SK-N-SH (cell line): ENCODE data around the gene BCL6. TPM values are rescaled to one million over a fixed set of nuclear protein-coding genes. Genes with fewer than 3 reads are reported as not detected.

Source experiments
- CTCF ChIA-PET: fragments of 300-600, 350-600 bp; formaldehyde crosslinking; extraction: SDS; loops from one replicate; lab custom pipeline; 2021; lab: Yijun Ruan, JAX
- POLR2A ChIA-PET: fragments of 350-600 bp; sonication (Branson Sonifier 250); formaldehyde crosslinking; extraction: SDS; loops from one replicate; lab custom pipeline; 2020; ENCODE audit warnings: antibody characterized with exemption, inconsistent platforms; lab: Yijun Ruan, JAX
- DNase-seq: peaks from one replicate; pipeline ENCODE4 v3.0.0; 2012
- H2AFZ ChIP-seq: fragments of 200-600 bp; sonication (generic); 2 replicates; pipeline ENCODE4 v1.8.1; 2016; ENCODE audit warnings: antibody characterized with exemption, mild to moderate bottlenecking, low read depth
- H3F3A ChIP-seq: fragments of 200-600 bp; sonication (generic); replicated peaks from 2 replicates; pipeline ENCODE3; 2016; ENCODE audit warnings: antibody characterized with exemption, mild to moderate bottlenecking; ENCODE audit not compliant: insufficient read depth
- H3K27ac ChIP-seq, 2 experiments: fragments of 200-500 bp in 1 of 2; fragments of 200-600 bp in 1 of 2; sonication (Bioruptor generic) in 1 of 2; sonication (generic), shearing (Covaris generic) in 1 of 2; 2 replicates each; pipeline versions ENCODE4 v1.5.1 to v1.6.1; 2014 to 2016; ENCODE audit warnings: low read depth in 2 of 2, inconsistent platforms in 1 of 2, low read length in 1 of 2, mild to moderate bottlenecking in 1 of 2, mixed read lengths in 1 of 2
- H3K27me3 ChIP-seq: fragments of 200-600 bp; sonication (generic), shearing (Covaris generic); 2 replicates; pipeline ENCODE4 v1.6.1; 2016; ENCODE audit warnings: mixed run types; ENCODE audit not compliant: insufficient read depth
- H3K36me3 ChIP-seq, 2 experiments: fragments of 200-500 bp in 1 of 2; fragments of 200-600 bp in 1 of 2; sonication (Bioruptor generic) in 1 of 2; sonication (generic) in 1 of 2; replicated peaks in 1 of 2; 2 replicates each; pipeline versions ENCODE3 to v1.5.1; 2014 to 2016; ENCODE audit warnings: low read length in 1 of 2, mild to moderate bottlenecking in 1 of 2; ENCODE audit not compliant: insufficient read depth in 2 of 2, control insufficient read depth in 1 of 2
- H3K4me1 ChIP-seq, 2 experiments: fragments of 200-500 bp in 1 of 2; fragments of 200-600 bp in 1 of 2; sonication (Bioruptor generic) in 1 of 2; sonication (generic), shearing (Covaris generic) in 1 of 2; 2 replicates each; pipeline versions ENCODE4 v1.5.1 to v1.6.1; 2014 to 2016; ENCODE audit warnings: low read depth in 1 of 2, low read length in 1 of 2, mixed run types in 1 of 2; ENCODE audit not compliant: insufficient read depth in 2 of 2, control insufficient read depth in 1 of 2
- H3K4me2 ChIP-seq: fragments of 200-600 bp; sonication (generic), shearing (Covaris generic); 2 replicates; pipeline ENCODE4 v1.6.1; 2017; ENCODE audit warnings: mixed run types
- H3K4me3 ChIP-seq, 2 experiments: fragments of 200-500 bp in 1 of 2; fragments of 200-600 bp in 1 of 2; sonication (Bioruptor generic) in 1 of 2; sonication (generic), shearing (Covaris generic) in 1 of 2; 2 replicates each; pipeline versions ENCODE4 v1.5.1 to v1.8.1; 2014 to 2016; ENCODE audit warnings: low read depth in 2 of 2, inconsistent platforms in 1 of 2, low read length in 1 of 2, mild to moderate bottlenecking in 1 of 2, mixed read lengths in 1 of 2, moderate library complexity in 1 of 2
- H3K79me2 ChIP-seq: fragments of 200-600 bp; sonication (generic); 2 replicates; pipeline ENCODE4 v1.8.1; 2017; ENCODE audit warnings: mild to moderate bottlenecking; ENCODE audit not compliant: insufficient read depth
- H3K9ac ChIP-seq: fragments of 200-600 bp; sonication (generic); 2 replicates; pipeline ENCODE4 v1.6.1; 2017; ENCODE audit warnings: mixed run types
- H3K9me2 ChIP-seq: fragments of 200-600 bp; sonication (generic); 2 replicates; pipeline ENCODE4 v1.6.1; 2017; ENCODE audit warnings: mixed run types
- H3K9me3 ChIP-seq: fragments of 200-600 bp; sonication (generic); 2 replicates; pipeline ENCODE4 v1.6.1; 2017; ENCODE audit warnings: mixed run types, mild to moderate bottlenecking, moderate library complexity
- H4K20me1 ChIP-seq: fragments of 200-600 bp; sonication (generic); 2 replicates; pipeline ENCODE4 v1.6.1; 2017; ENCODE audit warnings: mild to moderate bottlenecking, mixed run types; ENCODE audit not compliant: insufficient read depth
- CHD2 ChIP-seq: fragments of 150-350 bp; IDR thresholded peaks from 2 replicates; pipeline ENCODE4 v1.6.1; 2018; ENCODE audit warnings: low read length; ENCODE audit not compliant: partially characterized antibody
- CTCF ChIP-seq: fragments of 200-600 bp; sonication (generic); IDR thresholded peaks from 2 replicates; pipeline ENCODE4 v1.6.1; 2017; ENCODE audit warnings: antibody characterized with exemption, mild to moderate bottlenecking, moderate library complexity
- EP300 ChIP-seq, 2 experiments: IDR thresholded peaks; 2 replicates each; pipeline versions ENCODE4 v1.4.0 to v1.6.1; 2012; ENCODE audit warnings: borderline replicate concordance in 1 of 2, low read depth in 1 of 2, low read length in 1 of 2
- EZH2phosphoT487 ChIP-seq: fragments of 200-600 bp; sonication (generic); IDR thresholded peaks from 2 replicates; pipeline ENCODE4 v1.6.1; 2017; ENCODE audit warnings: low read depth, mixed run types, mild to moderate bottlenecking, antibody characterized with exemption, moderate library complexity, borderline replicate concordance
- FOSL2 ChIP-seq: IDR thresholded peaks from 2 replicates; pipeline ENCODE4 v1.4.0; 2012; ENCODE audit warnings: low read depth, mild to moderate bottlenecking, moderate library complexity, borderline replicate concordance
- GABPA ChIP-seq: IDR thresholded peaks from 2 replicates; pipeline ENCODE4 v1.4.0; 2012; ENCODE audit warnings: low read depth, mild to moderate bottlenecking
- GATA2 ChIP-seq: sonication (generic); formaldehyde crosslinking; IDR thresholded peaks from 2 replicates; pipeline ENCODE4 v1.5.0; 2020; ENCODE audit warnings: mild to moderate bottlenecking, missing genetic modification reagents
- MEF2A ChIP-seq: IDR thresholded peaks from 2 replicates; pipeline ENCODE4 v1.4.0; 2012; ENCODE audit warnings: low read depth, borderline replicate concordance
- MXI1 ChIP-seq: IDR thresholded peaks from 2 replicates; pipeline ENCODE4 v1.6.1; 2012; ENCODE audit warnings: mild to moderate bottlenecking, low read depth, low read length, improper control_type of control experiment
- NFIC ChIP-seq: IDR thresholded peaks from 2 replicates; pipeline ENCODE4 v1.4.0; 2012; ENCODE audit warnings: borderline replicate concordance
- PBX3 ChIP-seq: IDR thresholded peaks from 2 replicates; pipeline ENCODE4; 2012
- POLR2AphosphoS5 ChIP-seq: IDR thresholded peaks from 2 replicates; pipeline ENCODE4 v1.6.1; 2012; ENCODE audit warnings: low read depth, low read length
- REST ChIP-seq: IDR thresholded peaks from 2 replicates; pipeline ENCODE4 v1.6.1; 2012; ENCODE audit warnings: mild to moderate bottlenecking, low read depth, low read length, moderate library complexity
- RFX5 ChIP-seq: IDR thresholded peaks from 2 replicates; pipeline ENCODE4 v1.6.1; 2012; ENCODE audit warnings: mild to moderate bottlenecking, improper control_type of control experiment, low read length
- SIN3A ChIP-seq: IDR thresholded peaks from 2 replicates; pipeline ENCODE4 v1.6.1; 2012; ENCODE audit warnings: low read depth, mild to moderate bottlenecking, low read length, moderate library complexity, borderline replicate concordance
- TAF1 ChIP-seq: IDR thresholded peaks from 2 replicates; pipeline ENCODE4 v1.6.1; 2012; ENCODE audit warnings: low read depth, mild to moderate bottlenecking, low read length, moderate library complexity, borderline replicate concordance
- YY1 ChIP-seq: IDR thresholded peaks from 2 replicates; pipeline ENCODE4 v1.4.0; 2012; ENCODE audit warnings: low read depth, mild to moderate bottlenecking
- ZBTB33 ChIP-seq: IDR thresholded peaks from 2 replicates; pipeline ENCODE4 v1.4.0; 2012; ENCODE audit warnings: low read depth, borderline replicate concordance
- WGBS: methylation state at CpG from one replicate; pipeline ENCODE4 v1.1.6; 2017; ENCODE audit warnings: low lambda C conversion rate; 5-methylcytosine and 5-hydroxymethylcytosine counted together
- polyA plus RNA-seq, 3 experiments: library from polyadenylated mRNA; depleted of rRNA; stranded (reverse); fragments of >200 nt; gene quantifications; 2 replicates each; pipeline ENCODE4 v1.2.3, GENCODE V29; 2012
- TF ChIP-seq, protein P1 (sequence below): fragments of 150-350 bp; IDR thresholded peaks from 2 replicates; pipeline ENCODE4 v1.6.1; 2016; ENCODE audit warnings: mild to moderate bottlenecking, low read depth, low read length

Gene BCL6
- polyA plus RNA-seq, 1 of the 3 experiments (the other 2 are of a cell fraction) = 13.8 TPM

- H3K79me2 ChIP-seq = no peaks in the 10 kb centered on the region
- no peak for TF ChIP-seq POLR2AphosphoS5
- no peak for TF ChIP-seq CHD2
- no peak for TF ChIP-seq GABPA
- TF ChIP-seq, protein P1, sequence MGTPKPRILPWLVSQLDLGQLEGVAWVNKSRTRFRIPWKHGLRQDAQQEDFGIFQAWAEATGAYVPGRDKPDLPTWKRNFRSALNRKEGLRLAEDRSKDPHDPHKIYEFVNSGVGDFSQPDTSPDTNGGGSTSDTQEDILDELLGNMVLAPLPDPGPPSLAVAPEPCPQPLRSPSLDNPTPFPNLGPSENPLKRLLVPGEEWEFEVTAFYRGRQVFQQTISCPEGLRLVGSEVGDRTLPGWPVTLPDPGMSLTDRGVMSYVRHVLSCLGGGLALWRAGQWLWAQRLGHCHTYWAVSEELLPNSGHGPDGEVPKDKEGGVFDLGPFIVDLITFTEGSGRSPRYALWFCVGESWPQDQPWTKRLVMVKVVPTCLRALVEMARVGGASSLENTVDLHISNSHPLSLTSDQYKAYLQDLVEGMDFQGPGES = no peak
- TF ChIP-seq REST = no peak
- no peak for TF ChIP-seq MXI1
- TF ChIP-seq FOSL2 = no peak
- no peak for TF ChIP-seq EP300 (IDR thresholded peaks at IDR 0.05; ENCODE audit: borderline replicate concordance in 1 of 2, low read depth in 1 of 2, low read length in 1 of 2)
- no peak for TF ChIP-seq GATA2 (CRISPR knock-in tag)
- no peak for TF ChIP-seq ZBTB33
- TF ChIP-seq NFIC = no peak
- no peak for TF ChIP-seq SIN3A
- no peak for TF ChIP-seq YY1
- TF ChIP-seq PBX3 = no peak
- TF ChIP-seq EZH2phosphoT487 = no peak
- no peak for TF ChIP-seq CTCF
- no peak for TF ChIP-seq MEF2A
- no peak for TF ChIP-seq TAF1
- no peak for TF ChIP-seq RFX5
These were observed 47.3 kb upstream of the BCL6 start for GRCh38 chr3:187792521-187792920.

More at GRCh38 chr3:187792521-187792920, 47.3 kb upstream of the BCL6 start:
- ChIA-PET CTCF (no interaction called here), POLR2A (no interaction called here)
- Histone ChIP-seq H3K9me2 (no peaks in the 10 kb centered on the region), H3K4me3 (no peak overlapping the region), H2AFZ (no peak overlapping the region), H3F3A (no peaks in the 10 kb centered on the region), H3K9ac (no peak overlapping the region), H3K36me3 (no peaks in the 10 kb centered on the region), H3K27ac (no peak overlapping the region), H3K27me3 (no peaks in the 10 kb centered on the region), H3K4me1 (no peaks in the 10 kb centered on the region), H3K9me3 (no peaks in the 10 kb centered on the region), H3K4me2 (no peak overlapping the region), H4K20me1 (no peaks in the 10 kb centered on the region)
- WGBS = 68% methylated on average over 3 of the region's 3 CpGs
- no peak for DNase-seq
